BE2C (cell line): Measurements from ENCODE around the gene ABLIM3.

Experiments used
- DNase-seq: peaks from one replicate; pipeline ENCODE4 v3.0.0-alpha.2; 2020
- H3K27me3 ChIP-seq: fragments of 250-450 bp; sonication (Bioruptor Pico); 2 replicates; pipeline ENCODE4 v1.5.1; 2020; ENCODE audit warnings: mild to moderate bottlenecking
- H3K36me3 ChIP-seq: fragments of 250-450 bp; sonication (Bioruptor Pico); 2 replicates; pipeline ENCODE4 v1.5.1; 2020; ENCODE audit warnings: mild to moderate bottlenecking
- H3K4me1 ChIP-seq: fragments of 250-450 bp; sonication (Bioruptor Pico); 2 replicates; pipeline ENCODE4 v1.5.1; 2020
- H3K4me3 ChIP-seq: 2 replicates; pipeline ENCODE4 v1.5.1; 2011; ENCODE audit warnings: low read depth, low read length
- H3K9me3 ChIP-seq: fragments of 250-450 bp; sonication (Bioruptor Pico); 2 replicates; pipeline ENCODE4 v1.5.1; 2020
- TF ChIP-seq, protein P1 (sequence below): IDR thresholded peaks from 2 replicates; pipeline ENCODE4 v1.5.1; 2012; ENCODE audit warnings: mild to moderate bottlenecking, low read depth, low read length

ABLIM3 gene

DNA sequence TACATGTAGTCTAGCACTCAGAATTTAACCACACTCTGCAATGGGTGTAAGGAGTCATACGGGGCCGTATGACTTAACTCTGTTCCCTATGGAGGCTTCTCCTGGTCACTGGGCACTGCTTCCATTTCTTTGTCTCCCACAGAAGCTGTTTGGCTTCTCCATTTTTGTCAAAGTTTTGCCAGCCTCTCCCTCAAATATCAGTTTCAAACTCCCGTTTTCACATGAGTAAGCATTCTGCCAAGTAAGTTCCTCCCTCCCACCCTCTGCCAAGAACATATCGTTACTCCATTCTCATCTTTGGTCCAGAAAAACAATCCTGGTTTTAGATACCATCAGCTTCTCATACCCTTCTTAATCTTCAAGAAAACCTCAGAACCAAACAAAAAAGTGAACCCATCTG, 136.5 kb downstream of the ABLIM3 start:
- Histone ChIP-seq H3K9me3 (no peaks in the 10 kb centered on the region), H3K36me3 (no peaks in the 10 kb centered on the region), H3K27me3 (no peaks in the 10 kb centered on the region), H3K4me1 (no peaks in the 10 kb centered on the region), H3K4me3 (no peak overlapping the region)
- no peak for DNase-seq
- TF ChIP-seq, protein P1, sequence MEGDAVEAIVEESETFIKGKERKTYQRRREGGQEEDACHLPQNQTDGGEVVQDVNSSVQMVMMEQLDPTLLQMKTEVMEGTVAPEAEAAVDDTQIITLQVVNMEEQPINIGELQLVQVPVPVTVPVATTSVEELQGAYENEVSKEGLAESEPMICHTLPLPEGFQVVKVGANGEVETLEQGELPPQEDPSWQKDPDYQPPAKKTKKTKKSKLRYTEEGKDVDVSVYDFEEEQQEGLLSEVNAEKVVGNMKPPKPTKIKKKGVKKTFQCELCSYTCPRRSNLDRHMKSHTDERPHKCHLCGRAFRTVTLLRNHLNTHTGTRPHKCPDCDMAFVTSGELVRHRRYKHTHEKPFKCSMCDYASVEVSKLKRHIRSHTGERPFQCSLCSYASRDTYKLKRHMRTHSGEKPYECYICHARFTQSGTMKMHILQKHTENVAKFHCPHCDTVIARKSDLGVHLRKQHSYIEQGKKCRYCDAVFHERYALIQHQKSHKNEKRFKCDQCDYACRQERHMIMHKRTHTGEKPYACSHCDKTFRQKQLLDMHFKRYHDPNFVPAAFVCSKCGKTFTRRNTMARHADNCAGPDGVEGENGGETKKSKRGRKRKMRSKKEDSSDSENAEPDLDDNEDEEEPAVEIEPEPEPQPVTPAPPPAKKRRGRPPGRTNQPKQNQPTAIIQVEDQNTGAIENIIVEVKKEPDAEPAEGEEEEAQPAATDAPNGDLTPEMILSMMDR = no peak

DNA sequence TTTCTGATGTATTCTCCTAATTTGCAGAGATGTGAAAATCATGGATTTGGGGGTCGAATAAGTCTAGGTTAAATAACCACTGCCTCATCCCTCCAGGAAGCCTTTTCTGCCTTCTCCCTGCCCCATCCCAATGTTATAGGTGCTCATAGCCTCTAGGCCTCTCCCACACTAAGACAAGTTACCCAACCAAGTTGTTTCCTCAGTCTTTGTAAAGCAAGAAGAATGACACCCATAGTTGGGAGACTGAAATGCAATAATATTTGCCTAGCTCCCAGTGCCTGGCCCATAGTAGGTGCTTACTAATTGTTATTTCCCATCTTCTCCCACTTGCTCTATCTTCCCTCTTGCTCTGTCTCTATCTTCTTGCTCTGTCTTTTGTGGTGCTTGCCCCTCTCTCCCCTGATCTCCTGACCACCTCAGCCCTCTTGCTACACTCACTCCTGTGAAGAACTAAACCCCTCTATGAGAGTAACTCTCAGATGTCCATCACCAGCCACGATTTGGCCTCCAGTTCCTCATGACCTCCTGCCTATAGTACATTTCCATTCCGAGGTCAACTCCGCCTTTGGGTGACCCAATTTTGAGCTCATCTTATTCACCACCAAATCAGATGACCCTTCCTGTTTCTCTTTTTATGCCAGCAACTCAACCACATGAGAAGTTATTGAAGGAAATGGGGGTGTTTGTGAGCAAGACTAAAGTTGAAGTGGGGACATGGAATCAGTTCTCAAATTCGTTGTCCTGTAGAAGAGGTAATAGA, 137.3 kb downstream of the ABLIM3 start:
- no peaks in the 10 kb centered on the region for H3K4me1 ChIP-seq
- H3K4me3 ChIP-seq = no peak overlapping the region
- no peak for DNase-seq
- no peaks in the 10 kb centered on the region for H3K27me3 ChIP-seq
- H3K36me3 ChIP-seq = no peaks in the 10 kb centered on the region
- TF ChIP-seq, protein P1 = no peak
- H3K9me3 ChIP-seq = no peaks in the 10 kb centered on the region

DNA sequence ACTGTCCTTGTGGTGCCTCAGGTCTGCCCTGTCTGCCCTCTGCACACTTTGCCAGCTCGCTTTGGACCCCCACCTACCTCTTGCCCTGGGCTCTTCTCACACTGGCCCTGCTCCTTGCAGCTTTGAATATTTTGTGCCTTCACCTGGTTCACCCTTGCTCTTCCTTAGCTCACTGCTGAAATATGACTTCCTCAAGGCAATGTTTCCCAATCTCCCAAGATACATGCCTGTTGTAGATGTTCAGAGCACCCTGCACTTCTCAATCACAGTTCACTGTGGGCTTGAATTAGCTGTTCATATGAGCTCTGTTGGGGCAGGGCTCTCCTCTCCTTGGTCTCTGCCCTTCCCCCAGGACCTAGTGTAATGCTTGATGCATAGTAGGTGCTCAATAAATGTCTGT, 138.4 kb downstream of the ABLIM3 start:
- H3K4me1 ChIP-seq = no peaks in the 10 kb centered on the region
- no peaks in the 10 kb centered on the region for H3K36me3 ChIP-seq
- no peak for DNase-seq
- TF ChIP-seq, protein P1 = no peak
- no peak overlapping the region for H3K4me3 ChIP-seq
- no peaks in the 10 kb centered on the region for H3K27me3 ChIP-seq
- H3K9me3 ChIP-seq = no peaks in the 10 kb centered on the region

DNA sequence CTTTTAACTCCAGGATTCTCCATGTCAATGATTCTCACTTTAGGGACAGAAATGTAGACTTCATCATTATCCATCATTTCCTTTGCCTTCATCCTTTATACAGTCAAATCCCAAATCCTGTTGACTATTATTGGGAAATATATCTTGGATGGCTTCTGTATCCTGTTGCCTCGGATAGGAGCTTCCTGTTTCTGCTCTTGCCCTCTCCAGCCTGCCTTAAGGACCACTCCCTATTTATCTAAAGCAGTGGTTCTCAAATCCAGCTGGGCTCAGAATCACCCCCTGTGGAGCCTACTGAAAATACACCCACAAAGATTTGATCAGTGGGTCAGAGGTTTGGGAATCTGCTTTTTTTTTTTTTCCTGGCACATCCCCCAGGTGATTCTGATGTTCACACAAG, 138.8 kb downstream of the ABLIM3 start:
- Histone ChIP-seq H3K9me3 (no peaks in the 10 kb centered on the region), H3K4me1 (no peaks in the 10 kb centered on the region), H3K4me3 (no peak overlapping the region)

DNA sequence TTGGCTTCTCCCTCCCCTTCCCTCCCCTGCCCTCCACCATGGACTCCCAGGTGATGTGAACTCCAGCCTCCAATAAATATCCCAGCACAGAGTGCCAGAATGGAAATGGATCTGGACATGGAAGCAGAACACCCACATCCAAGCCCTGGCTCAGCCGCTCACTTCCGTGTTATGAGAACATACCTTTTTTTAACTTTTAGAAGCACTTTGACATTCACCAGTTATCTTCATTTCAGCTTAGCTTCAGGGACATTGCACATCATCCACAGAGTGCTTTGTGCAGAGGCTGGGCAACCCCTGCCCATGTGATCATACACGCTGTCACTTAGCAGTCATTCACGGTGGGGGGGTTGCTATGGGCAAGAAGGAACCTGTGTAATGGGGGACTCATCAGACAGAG, 139.5 kb downstream of the ABLIM3 start:
- TF ChIP-seq, protein P1 = no peak
- Histone ChIP-seq H3K36me3 (no peaks in the 10 kb centered on the region), H3K9me3 (no peaks in the 10 kb centered on the region), H3K27me3 (no peaks in the 10 kb centered on the region), H3K4me1 (no peaks in the 10 kb centered on the region), H3K4me3 (no peak overlapping the region)
- no peak for DNase-seq

More for the DNA sequence above, 138.8 kb downstream of the ABLIM3 start:
- TF ChIP-seq, protein P1 = no peak
- no peak for DNase-seq
- no peaks in the 10 kb centered on the region for H3K36me3 ChIP-seq
- no peaks in the 10 kb centered on the region for H3K27me3 ChIP-seq

DNA sequence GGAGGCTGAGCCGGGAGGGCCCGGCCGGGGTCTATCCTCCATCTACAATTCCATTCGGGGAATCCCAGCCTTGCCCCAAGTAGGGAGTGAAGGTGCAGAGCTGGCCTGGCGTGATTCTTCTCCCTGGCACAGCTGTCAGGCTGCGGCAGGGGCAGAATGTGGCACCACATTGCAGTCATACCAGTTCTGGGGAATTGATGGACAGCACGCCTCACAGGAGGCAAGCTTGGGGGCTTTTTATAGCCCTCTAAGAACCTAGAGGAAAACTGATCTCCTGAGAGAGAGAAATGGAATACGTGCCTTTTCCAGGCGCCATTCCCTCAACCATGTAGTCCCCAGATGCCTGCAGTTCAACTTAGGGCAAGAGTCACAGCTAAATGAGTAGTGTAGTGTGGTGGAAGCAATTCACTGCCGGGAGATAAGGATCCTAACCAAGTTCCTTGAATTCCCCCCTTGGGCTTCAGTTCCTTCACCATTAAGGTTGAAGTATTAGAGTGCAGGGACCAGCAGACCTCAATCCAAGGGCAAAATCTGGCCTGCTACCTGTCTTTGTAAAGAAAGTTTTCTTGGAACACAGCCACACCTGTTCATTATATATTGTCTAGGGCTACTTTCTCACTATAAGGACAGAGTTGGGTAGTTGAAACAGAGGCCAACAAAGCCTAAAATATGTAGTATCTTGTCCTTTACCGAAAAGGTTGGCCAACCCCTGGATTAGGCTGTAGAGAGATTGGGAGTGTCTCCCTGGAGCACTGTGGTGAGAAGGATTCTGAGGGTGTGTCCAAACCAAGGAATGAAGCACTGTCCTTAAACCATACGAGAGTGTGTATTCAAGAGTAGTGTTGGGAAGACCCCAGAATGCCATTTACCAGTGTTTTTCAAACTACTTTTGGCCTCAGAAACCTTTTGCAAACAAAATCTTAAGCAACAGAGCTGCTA, 141.0 kb downstream of the ABLIM3 start:
- TF ChIP-seq, protein P1 = no peak
- Histone ChIP-seq H3K9me3 (no peaks in the 10 kb centered on the region), H3K4me1 (no peaks in the 10 kb centered on the region), H3K4me3 (no peak overlapping the region), H3K36me3 (no peaks in the 10 kb centered on the region), H3K27me3 (no peaks in the 10 kb centered on the region)
- no peak for DNase-seq
